SK-N-SH treated with all-trans-retinoic acid at 6 μM for 48 hours (cell line): ENCODE data around the gene RGS6.

Experiments
- ESRRG ChIP-seq: fragments of 250-450 bp; sonication (Bioruptor Pico); IDR thresholded peaks from 2 replicates; pipeline ENCODE4 v1.6.1; 2021; ENCODE audit warnings: mild to moderate bottlenecking
- GLIS3 ChIP-seq: fragments of 250-450 bp; sonication (Bioruptor Pico); IDR thresholded peaks from 2 replicates; pipeline ENCODE4 v1.5.0; 2020; ENCODE audit warnings: mild to moderate bottlenecking, moderate library complexity
- PPARA ChIP-seq: fragments of 250-450 bp; sonication (Bioruptor Pico); IDR thresholded peaks from 2 replicates; pipeline ENCODE4 v1.5.0; 2020; ENCODE audit warnings: mild to moderate bottlenecking, borderline replicate concordance
- RARB ChIP-seq: fragments of 250-450 bp; sonication (Bioruptor Pico); IDR thresholded peaks from 2 replicates; pipeline ENCODE4 v1.8.0; 2021; ENCODE audit warnings: mild to moderate bottlenecking, moderate library complexity
- ZFP3 ChIP-seq: fragments of 250-450 bp; sonication (Bioruptor Pico); IDR thresholded peaks from 2 replicates; pipeline ENCODE4 v1.5.0; 2020; ENCODE audit warnings: mild to moderate bottlenecking, moderate library complexity
- ZFP30 ChIP-seq: fragments of 450-650 bp; formaldehyde crosslinking; IDR thresholded peaks from 2 replicates; pipeline ENCODE4 v1.5.0; 2022; ENCODE audit warnings: mild to moderate bottlenecking, moderate library complexity
- TF ChIP-seq, protein P1 (sequence below): fragments of 250-450 bp; sonication (Bioruptor Pico); IDR thresholded peaks from 2 replicates; pipeline ENCODE4 v1.5.1; 2020; ENCODE audit warnings: low read depth, mild to moderate bottlenecking, moderate library complexity
- TF ChIP-seq, protein P2 (sequence below): fragments of 250-450 bp; sonication (Bioruptor Pico); IDR thresholded peaks from 2 replicates; pipeline ENCODE4 v1.5.1; 2021; ENCODE audit warnings: mild to moderate bottlenecking, moderate library complexity
- TF ChIP-seq, protein P3 (sequence below): fragments of 250-450 bp; sonication (Bioruptor Pico); IDR thresholded peaks from 2 replicates; pipeline ENCODE4 v1.8.0; 2020; ENCODE audit warnings: mild to moderate bottlenecking, moderate library complexity, borderline replicate concordance
- TF ChIP-seq, protein P4 (sequence below): fragments of 250-450 bp; sonication (Bioruptor Pico); IDR thresholded peaks from 2 replicates; pipeline ENCODE4 v1.5.0; 2020; ENCODE audit warnings: mild to moderate bottlenecking, moderate library complexity

DNA sequence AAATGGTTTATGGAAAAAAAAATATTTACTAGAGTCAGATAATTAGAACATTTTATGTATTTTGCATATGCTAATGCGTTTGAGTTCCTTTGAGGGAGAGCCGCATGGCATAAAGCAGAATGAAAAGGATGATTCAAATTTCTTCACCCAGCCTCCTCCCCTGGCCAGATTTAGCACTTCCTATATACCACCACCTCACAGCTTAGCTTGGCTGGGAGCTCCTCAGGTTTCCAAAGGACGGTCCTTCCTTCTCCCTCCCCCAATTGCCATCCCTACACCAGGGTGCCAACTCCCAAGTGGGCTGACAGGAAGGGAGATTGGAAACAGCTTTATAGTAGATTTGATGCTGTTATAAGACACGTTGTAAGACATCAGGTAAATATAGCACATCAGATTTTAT is 157.4 kb downstream of the RGS6 start:
- TF ChIP-seq, protein P1, sequence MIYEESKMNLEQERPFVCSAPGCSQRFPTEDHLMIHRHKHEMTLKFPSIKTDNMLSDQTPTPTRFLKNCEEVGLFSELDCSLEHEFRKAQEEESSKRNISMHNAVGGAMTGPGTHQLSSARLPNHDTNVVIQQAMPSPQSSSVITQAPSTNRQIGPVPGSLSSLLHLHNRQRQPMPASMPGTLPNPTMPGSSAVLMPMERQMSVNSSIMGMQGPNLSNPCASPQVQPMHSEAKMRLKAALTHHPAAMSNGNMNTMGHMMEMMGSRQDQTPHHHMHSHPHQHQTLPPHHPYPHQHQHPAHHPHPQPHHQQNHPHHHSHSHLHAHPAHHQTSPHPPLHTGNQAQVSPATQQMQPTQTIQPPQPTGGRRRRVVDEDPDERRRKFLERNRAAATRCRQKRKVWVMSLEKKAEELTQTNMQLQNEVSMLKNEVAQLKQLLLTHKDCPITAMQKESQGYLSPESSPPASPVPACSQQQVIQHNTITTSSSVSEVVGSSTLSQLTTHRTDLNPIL (CRISPR knock-in tag), result no peak
- TF ChIP-seq, protein P2, sequence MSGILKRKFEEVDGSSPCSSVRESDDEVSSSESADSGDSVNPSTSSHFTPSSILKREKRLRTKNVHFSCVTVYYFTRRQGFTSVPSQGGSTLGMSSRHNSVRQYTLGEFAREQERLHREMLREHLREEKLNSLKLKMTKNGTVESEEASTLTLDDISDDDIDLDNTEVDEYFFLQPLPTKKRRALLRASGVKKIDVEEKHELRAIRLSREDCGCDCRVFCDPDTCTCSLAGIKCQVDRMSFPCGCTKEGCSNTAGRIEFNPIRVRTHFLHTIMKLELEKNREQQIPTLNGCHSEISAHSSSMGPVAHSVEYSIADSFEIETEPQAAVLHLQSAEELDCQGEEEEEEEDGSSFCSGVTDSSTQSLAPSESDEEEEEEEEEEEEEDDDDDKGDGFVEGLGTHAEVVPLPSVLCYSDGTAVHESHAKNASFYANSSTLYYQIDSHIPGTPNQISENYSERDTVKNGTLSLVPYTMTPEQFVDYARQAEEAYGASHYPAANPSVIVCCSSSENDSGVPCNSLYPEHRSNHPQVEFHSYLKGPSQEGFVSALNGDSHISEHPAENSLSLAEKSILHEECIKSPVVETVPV, result no peak
- TF ChIP-seq ZFP30 (no peak), PPARA (no peak), ZFP3 (CRISPR knock-in tag) (no peak), GLIS3 (no peak), ESRRG (CRISPR knock-in tag) (no peak), RARB (CRISPR knock-in tag) (no peak)
- TF ChIP-seq, protein P3, sequence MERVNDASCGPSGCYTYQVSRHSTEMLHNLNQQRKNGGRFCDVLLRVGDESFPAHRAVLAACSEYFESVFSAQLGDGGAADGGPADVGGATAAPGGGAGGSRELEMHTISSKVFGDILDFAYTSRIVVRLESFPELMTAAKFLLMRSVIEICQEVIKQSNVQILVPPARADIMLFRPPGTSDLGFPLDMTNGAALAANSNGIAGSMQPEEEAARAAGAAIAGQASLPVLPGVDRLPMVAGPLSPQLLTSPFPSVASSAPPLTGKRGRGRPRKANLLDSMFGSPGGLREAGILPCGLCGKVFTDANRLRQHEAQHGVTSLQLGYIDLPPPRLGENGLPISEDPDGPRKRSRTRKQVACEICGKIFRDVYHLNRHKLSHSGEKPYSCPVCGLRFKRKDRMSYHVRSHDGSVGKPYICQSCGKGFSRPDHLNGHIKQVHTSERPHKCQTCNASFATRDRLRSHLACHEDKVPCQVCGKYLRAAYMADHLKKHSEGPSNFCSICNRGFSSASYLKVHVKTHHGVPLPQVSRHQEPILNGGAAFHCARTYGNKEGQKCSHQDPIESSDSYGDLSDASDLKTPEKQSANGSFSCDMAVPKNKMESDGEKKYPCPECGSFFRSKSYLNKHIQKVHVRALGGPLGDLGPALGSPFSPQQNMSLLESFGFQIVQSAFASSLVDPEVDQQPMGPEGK (CRISPR knock-in tag), result no peak
- TF ChIP-seq, protein P4, sequence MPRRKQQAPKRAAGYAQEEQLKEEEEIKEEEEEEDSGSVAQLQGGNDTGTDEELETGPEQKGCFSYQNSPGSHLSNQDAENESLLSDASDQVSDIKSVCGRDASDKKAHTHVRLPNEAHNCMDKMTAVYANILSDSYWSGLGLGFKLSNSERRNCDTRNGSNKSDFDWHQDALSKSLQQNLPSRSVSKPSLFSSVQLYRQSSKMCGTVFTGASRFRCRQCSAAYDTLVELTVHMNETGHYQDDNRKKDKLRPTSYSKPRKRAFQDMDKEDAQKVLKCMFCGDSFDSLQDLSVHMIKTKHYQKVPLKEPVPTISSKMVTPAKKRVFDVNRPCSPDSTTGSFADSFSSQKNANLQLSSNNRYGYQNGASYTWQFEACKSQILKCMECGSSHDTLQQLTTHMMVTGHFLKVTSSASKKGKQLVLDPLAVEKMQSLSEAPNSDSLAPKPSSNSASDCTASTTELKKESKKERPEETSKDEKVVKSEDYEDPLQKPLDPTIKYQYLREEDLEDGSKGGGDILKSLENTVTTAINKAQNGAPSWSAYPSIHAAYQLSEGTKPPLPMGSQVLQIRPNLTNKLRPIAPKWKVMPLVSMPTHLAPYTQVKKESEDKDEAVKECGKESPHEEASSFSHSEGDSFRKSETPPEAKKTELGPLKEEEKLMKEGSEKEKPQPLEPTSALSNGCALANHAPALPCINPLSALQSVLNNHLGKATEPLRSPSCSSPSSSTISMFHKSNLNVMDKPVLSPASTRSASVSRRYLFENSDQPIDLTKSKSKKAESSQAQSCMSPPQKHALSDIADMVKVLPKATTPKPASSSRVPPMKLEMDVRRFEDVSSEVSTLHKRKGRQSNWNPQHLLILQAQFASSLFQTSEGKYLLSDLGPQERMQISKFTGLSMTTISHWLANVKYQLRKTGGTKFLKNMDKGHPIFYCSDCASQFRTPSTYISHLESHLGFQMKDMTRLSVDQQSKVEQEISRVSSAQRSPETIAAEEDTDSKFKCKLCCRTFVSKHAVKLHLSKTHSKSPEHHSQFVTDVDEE (CRISPR knock-in tag), result no peak
